Prostate gland (tissue), 2 donors: ENCODE measurements around the gene PLPPR1. TPM values are rescaled to one million over a fixed set of nuclear protein-coding genes. Genes with fewer than 3 reads are reported as not detected.

ENCODE experiments used
- DNase-seq: peaks from one replicate; pipeline ENCODE4 v3.0.0-alpha.2; 2019; ENCODE audit warnings: low spot score
- H3K27ac ChIP-seq, 2 donors: fragments of 200-600 bp; sonication (generic); 2 replicates each; pipeline ENCODE4 v1.5.1; 2017 to 2019
- H3K27me3 ChIP-seq: fragments of 200-600 bp; sonication (generic); replicated peaks from 2 replicates; pipeline ENCODE4 v1.5.1; 2019; ENCODE audit not compliant: insufficient read depth
- H3K36me3 ChIP-seq, 2 donors: fragments of 200-600 bp; sonication (generic); 1 replicate in 1 of 2; 2 replicates in 1 of 2; pipeline versions ENCODE4 v1.5.1 to v1.8.1; 2017 to 2019
- H3K4me1 ChIP-seq: fragments of 200-600 bp; sonication (generic); replicated peaks from 2 replicates; pipeline ENCODE4 v1.5.1; 2019
- H3K4me3 ChIP-seq, 2 donors: fragments of 200-600 bp; sonication (generic); 2 replicates each; pipeline ENCODE4 v1.5.1; 2017 to 2019
- H3K9me3 ChIP-seq: fragments of 200-600 bp; sonication (generic); 2 replicates; pipeline ENCODE4 v1.5.1; 2017
- POLR2A ChIP-seq: fragments of 450-650 bp; IDR thresholded peaks from one replicate; pipeline ENCODE4 v1.6.1; 2016; ENCODE audit warnings: antibody characterized with exemption, mild to moderate bottlenecking
- POLR2AphosphoS5 ChIP-seq: sonication (generic); formaldehyde crosslinking; IDR thresholded peaks from one replicate; pipeline ENCODE4 v1.6.1; 2017; ENCODE audit warnings: antibody characterized with exemption
- WGBS: methylation state at CpG from one replicate; pipeline ENCODE4 v1.1.5; 2018; 5-methylcytosine and 5-hydroxymethylcytosine counted together
- intact Hi-C: fragments of 100-400 bp; cut with DNase I; formaldehyde crosslinking; loops from one replicate; pipeline ENCODE4 v1.14.2; 2022
- total RNA-seq, 2 donors: library from RNA; depleted of rRNA; stranded (reverse); fragments of >200 nt; gene quantifications; one replicate each; pipeline ENCODE4 v1.1.0, GENCODE V29; 2016
- TF ChIP-seq, protein P1 (sequence below), 4 experiments: fragments of 200-600 bp in 2 of 4; fragments of 450-650 bp in 2 of 4; sonication (generic) in 2 of 4; IDR thresholded peaks; 1 replicate in 3 of 4; 2 replicates in 1 of 4; pipeline ENCODE4 v1.5.1; 2016 to 2019; ENCODE audit warnings: antibody characterized with exemption in 4 of 4, mild to moderate bottlenecking in 2 of 4, moderate library complexity in 2 of 4

The PLPPR1 gene
- total RNA-seq, 2 donors from 2014 or later: 2.8 TPM; not detected in 1

DNA sequence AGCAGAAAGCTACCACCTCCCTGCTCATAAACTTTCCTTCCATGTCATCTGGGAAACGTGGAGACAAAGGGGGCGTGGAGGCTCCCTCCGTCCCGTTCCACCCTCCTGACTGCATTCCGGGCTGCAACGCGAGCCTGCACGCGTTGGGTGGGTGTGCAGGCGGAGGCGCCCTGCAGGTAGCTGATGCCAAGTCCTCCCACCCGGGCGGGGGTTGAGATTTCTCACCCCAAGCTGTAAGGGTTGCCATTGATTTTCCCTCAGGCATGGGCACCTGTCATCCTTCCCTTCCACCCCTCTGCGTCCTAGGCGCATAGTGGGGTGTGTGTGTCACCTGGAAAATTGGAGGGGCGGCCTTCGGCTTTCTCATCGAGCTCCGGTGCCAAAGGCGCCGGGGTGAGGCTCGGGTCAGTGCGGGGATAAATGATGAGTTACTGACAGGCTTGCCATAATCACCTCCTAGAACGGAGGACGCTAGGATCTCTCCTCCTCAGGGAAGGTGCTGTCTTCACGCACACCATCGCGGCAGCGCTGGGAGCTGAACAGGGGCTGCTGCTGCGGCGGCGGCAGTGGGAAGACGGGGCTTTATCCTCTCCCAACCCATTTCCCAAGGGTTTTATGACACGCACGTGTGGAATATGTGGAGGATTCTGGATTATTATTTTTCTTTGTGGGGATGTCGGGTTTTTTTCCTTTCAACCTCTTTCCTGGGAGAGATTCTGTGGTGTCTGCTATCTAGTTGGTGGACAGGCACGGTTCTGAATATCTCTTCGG, 973 bp downstream of the PLPPR1 start:
- Histone ChIP-seq H3K4me1 (no peaks in the 10 kb centered on the region), H3K9me3 (no peaks in the 10 kb centered on the region), H3K36me3 (no peaks in the 10 kb centered on the region), H3K27me3 (no peaks in the 10 kb centered on the region), H3K4me3 (peak overlapping the region; percentile 38 to 43), H3K27ac (no peak overlapping the region)
- DNase-seq: no peak
- 2% methylated on average over 38 of the region's 38 CpGs for WGBS
- TF ChIP-seq, protein P1, sequence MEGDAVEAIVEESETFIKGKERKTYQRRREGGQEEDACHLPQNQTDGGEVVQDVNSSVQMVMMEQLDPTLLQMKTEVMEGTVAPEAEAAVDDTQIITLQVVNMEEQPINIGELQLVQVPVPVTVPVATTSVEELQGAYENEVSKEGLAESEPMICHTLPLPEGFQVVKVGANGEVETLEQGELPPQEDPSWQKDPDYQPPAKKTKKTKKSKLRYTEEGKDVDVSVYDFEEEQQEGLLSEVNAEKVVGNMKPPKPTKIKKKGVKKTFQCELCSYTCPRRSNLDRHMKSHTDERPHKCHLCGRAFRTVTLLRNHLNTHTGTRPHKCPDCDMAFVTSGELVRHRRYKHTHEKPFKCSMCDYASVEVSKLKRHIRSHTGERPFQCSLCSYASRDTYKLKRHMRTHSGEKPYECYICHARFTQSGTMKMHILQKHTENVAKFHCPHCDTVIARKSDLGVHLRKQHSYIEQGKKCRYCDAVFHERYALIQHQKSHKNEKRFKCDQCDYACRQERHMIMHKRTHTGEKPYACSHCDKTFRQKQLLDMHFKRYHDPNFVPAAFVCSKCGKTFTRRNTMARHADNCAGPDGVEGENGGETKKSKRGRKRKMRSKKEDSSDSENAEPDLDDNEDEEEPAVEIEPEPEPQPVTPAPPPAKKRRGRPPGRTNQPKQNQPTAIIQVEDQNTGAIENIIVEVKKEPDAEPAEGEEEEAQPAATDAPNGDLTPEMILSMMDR (IDR thresholded peaks at IDR 0.05): no peak
- no peak for TF ChIP-seq POLR2A
- no peak for TF ChIP-seq POLR2AphosphoS5
- intact Hi-C loops: no loop called here

DNA sequence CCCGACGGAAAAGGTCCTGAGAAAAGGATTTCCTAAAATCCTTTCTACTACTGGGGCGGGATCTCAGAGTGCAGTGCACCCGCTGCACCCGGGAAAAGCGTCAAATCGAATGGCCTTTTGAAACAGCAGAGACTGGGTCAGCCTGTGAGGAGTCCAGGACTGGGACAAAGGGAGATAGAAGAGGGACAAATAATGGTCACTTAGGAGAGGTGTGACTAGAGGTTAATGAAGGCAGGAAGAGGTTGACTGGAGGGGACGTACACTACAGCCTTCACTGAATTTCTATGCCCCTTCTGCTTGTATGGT, 1.5 kb downstream of the PLPPR1 start:
- no peaks in the 10 kb centered on the region for H3K9me3 ChIP-seq
- no peaks in the 10 kb centered on the region for H3K27me3 ChIP-seq
- H3K27ac ChIP-seq: no peak overlapping the region
- no peak for TF ChIP-seq POLR2A
- intact Hi-C loops: no loop called here
- 9% methylated on average over 8 of the region's 8 CpGs for WGBS
- H3K4me1 ChIP-seq: no peaks in the 10 kb centered on the region
- DNase-seq: no peak
- H3K4me3 ChIP-seq: no peak overlapping the region
- no peaks in the 10 kb centered on the region for H3K36me3 ChIP-seq

DNA sequence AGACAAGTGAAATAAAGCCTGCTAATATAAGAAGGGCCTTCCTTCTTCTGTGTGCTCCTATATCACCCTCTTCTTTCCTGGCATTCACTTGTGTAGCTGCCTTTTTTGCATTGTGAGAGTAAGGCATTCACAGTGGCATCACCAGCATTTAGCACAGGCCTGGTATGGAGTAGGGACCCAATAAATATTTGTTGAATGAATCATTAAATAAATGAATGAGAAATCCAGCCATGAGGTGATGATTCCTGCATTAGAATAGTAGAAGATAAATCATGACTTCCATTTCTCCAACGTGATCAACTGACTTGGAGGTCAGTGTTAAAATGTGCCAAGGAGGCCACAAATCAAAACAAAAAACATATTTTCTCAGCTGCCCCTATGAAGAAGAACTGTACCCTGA, 3.9 kb downstream of the PLPPR1 start:
- Histone ChIP-seq H3K4me1 (no peaks in the 10 kb centered on the region), H3K9me3 (no peaks in the 10 kb centered on the region), H3K27ac (no peak overlapping the region), H3K27me3 (no peaks in the 10 kb centered on the region), H3K4me3 (no peak overlapping the region), H3K36me3 (no peaks in the 10 kb centered on the region)
- TF ChIP-seq POLR2AphosphoS5 (no peak), POLR2A (no peak)
- TF ChIP-seq, protein P1 (IDR thresholded peaks at IDR 0.05): no peak
- WGBS: 57% methylated on average over 1 of the region's 1 CpG
- intact Hi-C loops: no loop called here
- no peak for DNase-seq

DNA sequence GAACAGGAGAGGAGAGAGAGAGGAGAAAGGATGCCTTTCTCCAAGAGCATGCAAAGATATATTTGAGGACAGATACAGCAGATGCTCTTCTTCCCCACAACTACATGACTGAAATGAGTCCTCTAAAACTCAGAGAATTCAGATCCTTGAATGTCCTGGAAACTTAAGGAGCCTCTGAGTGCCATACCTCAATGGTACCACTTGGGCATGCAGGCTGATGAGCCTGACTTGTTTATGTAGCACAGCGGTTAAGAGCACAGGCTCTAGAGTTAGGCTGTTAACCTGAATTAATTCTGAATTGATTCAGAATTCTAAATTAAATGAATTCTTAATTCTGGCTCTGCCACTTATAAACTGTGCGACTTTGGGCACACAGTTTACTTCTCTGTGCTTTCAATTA, 5.7 kb downstream of the PLPPR1 start:
- intact Hi-C loops: no loop called here
- DNase-seq: no peak
- no peaks in the 10 kb centered on the region for H3K4me1 ChIP-seq
- H3K27me3 ChIP-seq: no peaks in the 10 kb centered on the region
- H3K9me3 ChIP-seq: no peaks in the 10 kb centered on the region
- no peaks in the 10 kb centered on the region for H3K36me3 ChIP-seq
- no peak overlapping the region for H3K4me3 ChIP-seq
- no peak for TF ChIP-seq POLR2AphosphoS5
- WGBS: 68% methylated on average over 2 of the region's 2 CpGs
- H3K27ac ChIP-seq: no peak overlapping the region

DNA sequence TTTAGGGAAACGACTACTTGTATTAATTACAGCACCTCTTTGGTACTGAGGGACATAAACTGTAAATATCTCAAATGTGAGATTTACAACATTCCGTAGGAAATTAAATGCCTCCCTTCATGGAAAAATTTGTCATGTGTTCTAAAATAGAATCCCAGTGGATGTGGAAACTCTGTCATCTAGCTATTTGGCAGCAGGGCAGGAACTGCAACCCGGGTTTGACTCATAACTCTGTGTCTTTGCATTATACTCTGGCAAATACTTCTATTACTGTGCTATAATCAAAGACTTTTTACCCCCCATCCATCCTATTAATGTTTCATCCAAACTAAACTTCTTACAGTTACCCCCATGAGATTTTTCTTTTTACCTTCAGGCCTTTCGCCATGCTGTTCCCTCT, 6.6 kb downstream of the PLPPR1 start:
- TF ChIP-seq POLR2A: no peak
- TF ChIP-seq POLR2AphosphoS5: no peak
- TF ChIP-seq, protein P1 (IDR thresholded peaks at IDR 0.05): no peak
- H3K9me3 ChIP-seq: no peaks in the 10 kb centered on the region
- no peaks in the 10 kb centered on the region for H3K36me3 ChIP-seq
- no peak for DNase-seq
- no peaks in the 10 kb centered on the region for H3K4me1 ChIP-seq
- H3K27ac ChIP-seq: no peak overlapping the region
- WGBS: 65% methylated on average over 4 of the region's 4 CpGs
- H3K4me3 ChIP-seq: no peak overlapping the region
- intact Hi-C loops: no loop called here
- no peaks in the 10 kb centered on the region for H3K27me3 ChIP-seq

DNA sequence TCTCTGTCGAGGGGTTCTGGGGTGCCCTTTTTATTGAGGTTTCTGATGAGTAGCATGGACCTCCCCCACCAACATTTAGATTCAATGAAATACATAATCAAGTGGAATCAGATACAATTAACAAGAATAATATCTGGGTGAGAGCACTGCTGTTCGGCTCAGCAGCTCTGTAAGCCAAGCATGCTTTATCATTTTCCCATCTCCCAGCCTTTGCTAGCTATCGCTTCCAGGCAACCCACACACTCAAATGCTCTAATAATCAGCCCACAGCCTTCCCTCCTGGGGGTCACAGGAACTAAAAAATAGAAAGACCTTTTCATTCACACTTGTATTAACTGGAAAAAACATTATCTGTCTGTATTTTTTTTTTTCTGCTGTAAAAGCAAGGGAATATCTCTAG, 8.9 kb downstream of the PLPPR1 start:
- Histone ChIP-seq H3K36me3 (no peaks in the 10 kb centered on the region), H3K9me3 (no peaks in the 10 kb centered on the region), H3K4me3 (no peak overlapping the region), H3K27me3 (no peaks in the 10 kb centered on the region), H3K4me1 (no peaks in the 10 kb centered on the region), H3K27ac (no peak overlapping the region)
- intact Hi-C loops: no loop called here
- DNase-seq: no peak
- TF ChIP-seq POLR2AphosphoS5 (no peak), POLR2A (no peak)
- TF ChIP-seq, protein P1 (IDR thresholded peaks at IDR 0.05): no peak
- 37% methylated on average over 3 of the region's 3 CpGs for WGBS
